PC-9 (cell line): Measurements from ENCODE around the gene RPL28. TPM values are rescaled to one million over a fixed set of nuclear protein-coding genes. Genes with fewer than 3 reads are reported as not detected.

Experiments
- BruUV-seq: library from RNA; stranded (reverse); fragments of 400-500 nt; replicated peaks from 2 replicates; lab custom pipeline; 2021; lab: Mats Ljungman, UMichigan
- CTCF ChIA-PET: fragments of 300-600 bp; sonication (Branson Sonifier 250); formaldehyde crosslinking; loops from one replicate; lab custom pipeline; 2022; ENCODE audit warnings: antibody characterized with exemption; lab: Charles Lee
- POLR2A ChIA-PET: fragments of 300-600 bp; sonication (Branson Sonifier 250); formaldehyde crosslinking; loops from one replicate; lab custom pipeline; 2022; ENCODE audit warnings: antibody characterized with exemption; ENCODE audit not compliant: unreplicated experiment; lab: Charles Lee
- DNase-seq, 2 experiments: peaks; one replicate each; pipeline versions ENCODE4 v3.0.0 to v3.0.0-alpha.2; 2015 to 2022; ENCODE audit warnings: mixed read lengths in 1 of 2
- H2AFZ ChIP-seq: fragments of 200-600 bp; sonication (generic); 2 replicates; pipeline ENCODE4 v1.8.1; 2017; ENCODE audit warnings: antibody characterized with exemption
- H3F3A ChIP-seq: fragments of 200-600 bp; sonication (generic); 2 replicates; pipeline ENCODE4 v1.8.1; 2017; ENCODE audit warnings: antibody characterized with exemption, mild to moderate bottlenecking, low read depth; ENCODE audit not compliant: insufficient read depth
- H3K27ac ChIP-seq: fragments of 200-600 bp; sonication (generic); 2 replicates; pipeline ENCODE4 v1.6.1; 2016; ENCODE audit warnings: mixed run types
- H3K27me3 ChIP-seq: fragments of 200-600 bp; sonication (generic); 2 replicates; pipeline ENCODE4 v1.6.1; 2016; ENCODE audit warnings: low read depth, mixed run types; ENCODE audit not compliant: insufficient read depth
- H3K36me3 ChIP-seq: fragments of 200-600 bp; sonication (generic); 2 replicates; pipeline ENCODE4 v1.6.1; 2016; ENCODE audit warnings: low read depth, mixed run types
- H3K4me1 ChIP-seq: fragments of 200-600 bp; sonication (generic); replicated peaks from 2 replicates; pipeline ENCODE4 v1.6.1; 2016; ENCODE audit warnings: mixed run types; ENCODE audit not compliant: insufficient read depth
- H3K4me2 ChIP-seq: fragments of 200-600 bp; sonication (generic); 2 replicates; pipeline ENCODE4 v1.6.1; 2017; ENCODE audit warnings: mixed run types
- H3K4me3 ChIP-seq: fragments of 200-600 bp; sonication (generic); 2 replicates; pipeline ENCODE4 v1.6.1; 2016; ENCODE audit warnings: mixed run types
- H3K79me2 ChIP-seq: fragments of 200-600 bp; sonication (generic); 2 replicates; pipeline ENCODE4 v1.6.1; 2017; ENCODE audit warnings: low read depth, mixed run types
- H3K9me2 ChIP-seq: fragments of 200-600 bp; sonication (generic); 2 replicates; pipeline ENCODE4 v1.8.1; 2017; ENCODE audit warnings: mild to moderate bottlenecking; ENCODE audit not compliant: insufficient read depth
- H3K9me3 ChIP-seq: fragments of 200-600 bp; sonication (generic); 2 replicates; pipeline ENCODE4 v1.8.1; 2016; ENCODE audit warnings: low read depth; ENCODE audit not compliant: insufficient read depth
- H4K20me1 ChIP-seq: fragments of 200-600 bp; sonication (generic); 2 replicates; pipeline ENCODE4 v1.8.1; 2017; ENCODE audit not compliant: insufficient read depth
- EZH2 ChIP-seq: fragments of 200-600 bp; sonication (generic); IDR thresholded peaks from 2 replicates; pipeline ENCODE4 v1.8.0; 2017; ENCODE audit warnings: antibody characterized with exemption, low read depth
- intact Hi-C: fragments of 100-400 bp; cut with micrococcal nuclease; formaldehyde crosslinking; loops from one replicate; pipeline ENCODE4 v1.10.0; 2022; ENCODE audit not compliant: unreplicated experiment
- total RNA-seq: library from RNA; stranded (reverse); gene quantifications from 2 replicates; pipeline ENCODE4 v1.2.3, GENCODE V29; 2021
- TF ChIP-seq, protein P1 (sequence below): fragments of 200-600 bp; sonication (generic); conservative IDR thresholded peaks from 2 replicates; pipeline ENCODE4 v1.6.1; 2017; ENCODE audit warnings: mixed run types, antibody characterized with exemption, mild to moderate bottlenecking, moderate library complexity

Gene RPL28
- total RNA-seq, 1 experiment from 2014 or later = 2,433 TPM

- no TSS peak for BruUV-seq
- Histone ChIP-seq H3K27ac (no peak overlapping the region), H3K4me1 (peaks cover 32% of the 10 kb centered on the region), H3K4me2 (no peak overlapping the region), H3K9me3 (no peaks in the 10 kb centered on the region), H2AFZ (no peak overlapping the region), H3K4me3 (no peak overlapping the region), H4K20me1 (peaks cover 13% of the 10 kb centered on the region), H3K27me3 (no peaks in the 10 kb centered on the region), H3K9me2 (no peaks in the 10 kb centered on the region), H3F3A (peaks cover 13% of the 10 kb centered on the region; the same call in 1 of the 2 replicates), H3K79me2 (peaks cover 5% of the 10 kb centered on the region), H3K36me3 (0 out of 2 replicates have a peak, but pooled peaks cover 5% of the 10 kb centered on the region)
- DNase-seq = no peak
- intact Hi-C loops = no loop called here
- CTCF ChIA-PET = interaction anchor here (0.6 kb wide), 2 partner anchors 54 to 187 kb away, joined by 3 to 4 read pairs; no protein-coding TSS in a partner anchor
- POLR2A ChIA-PET = no interaction called here
- TF ChIP-seq, protein P1, sequence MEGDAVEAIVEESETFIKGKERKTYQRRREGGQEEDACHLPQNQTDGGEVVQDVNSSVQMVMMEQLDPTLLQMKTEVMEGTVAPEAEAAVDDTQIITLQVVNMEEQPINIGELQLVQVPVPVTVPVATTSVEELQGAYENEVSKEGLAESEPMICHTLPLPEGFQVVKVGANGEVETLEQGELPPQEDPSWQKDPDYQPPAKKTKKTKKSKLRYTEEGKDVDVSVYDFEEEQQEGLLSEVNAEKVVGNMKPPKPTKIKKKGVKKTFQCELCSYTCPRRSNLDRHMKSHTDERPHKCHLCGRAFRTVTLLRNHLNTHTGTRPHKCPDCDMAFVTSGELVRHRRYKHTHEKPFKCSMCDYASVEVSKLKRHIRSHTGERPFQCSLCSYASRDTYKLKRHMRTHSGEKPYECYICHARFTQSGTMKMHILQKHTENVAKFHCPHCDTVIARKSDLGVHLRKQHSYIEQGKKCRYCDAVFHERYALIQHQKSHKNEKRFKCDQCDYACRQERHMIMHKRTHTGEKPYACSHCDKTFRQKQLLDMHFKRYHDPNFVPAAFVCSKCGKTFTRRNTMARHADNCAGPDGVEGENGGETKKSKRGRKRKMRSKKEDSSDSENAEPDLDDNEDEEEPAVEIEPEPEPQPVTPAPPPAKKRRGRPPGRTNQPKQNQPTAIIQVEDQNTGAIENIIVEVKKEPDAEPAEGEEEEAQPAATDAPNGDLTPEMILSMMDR = no peak
- no peak for TF ChIP-seq EZH2
Measured at GRCh38 chr19:55346725-55347441, 38.8 kb upstream of the RPL28 start.

- intact Hi-C loops = no loop called here
- Histone ChIP-seq H3K9me3 (no peaks in the 10 kb centered on the region), H3K79me2 (no peaks in the 10 kb centered on the region), H3K27ac (no peak overlapping the region), H3F3A (peaks cover 16% of the 10 kb centered on the region; the same call in 1 of the 2 replicates), H3K4me2 (no peak overlapping the region), H3K4me1 (peaks cover 37% of the 10 kb centered on the region), H3K27me3 (no peaks in the 10 kb centered on the region), H3K9me2 (no peaks in the 10 kb centered on the region), H2AFZ (no peak overlapping the region), H3K4me3 (no peak overlapping the region), H3K36me3 (0 out of 2 replicates have a peak, but pooled peaks cover 5% of the 10 kb centered on the region), H4K20me1 (peaks cover 7% of the 10 kb centered on the region; the same call in 1 of the 2 replicates)
- TF ChIP-seq, protein P1 = no peak
- no peak for TF ChIP-seq EZH2
- CTCF ChIA-PET = interaction anchor here (0.6 kb wide), 1 partner anchor 187 kb away, joined by 3 read pairs; no protein-coding TSS in a partner anchor
- no peak for DNase-seq
- POLR2A ChIA-PET = no interaction called here
- BruUV-seq = no TSS peak
Measured at GRCh38 chr19:55347442-55348009, 38.2 kb upstream of the RPL28 start.

GRCh38 chr19:55348317-55349034, 37.3 kb upstream of the RPL28 start:
- H3K27ac ChIP-seq = no peak overlapping the region
- peaks cover 47% of the 10 kb centered on the region for H3K4me1 ChIP-seq
- no peaks in the 10 kb centered on the region for H3K9me2 ChIP-seq
- DNase-seq = no peak
- no peaks in the 10 kb centered on the region for H3K9me3 ChIP-seq
- H3K4me3 ChIP-seq = no peak overlapping the region
- CTCF ChIA-PET = no interaction called here
- H3K79me2 ChIP-seq = no peaks in the 10 kb centered on the region
- H2AFZ ChIP-seq = no peak overlapping the region
- no TSS peak for BruUV-seq
- H4K20me1 ChIP-seq = peaks cover 7% of the 10 kb centered on the region; the same call in 1 of the 2 replicates
- no peaks in the 10 kb centered on the region for H3K27me3 ChIP-seq
- H3K4me2 ChIP-seq = no peak overlapping the region
- H3K36me3 ChIP-seq = 0 out of 2 replicates have a peak, but pooled peaks cover 3% of the 10 kb centered on the region
- TF ChIP-seq, protein P1 = no peak
- TF ChIP-seq EZH2 = no peak
- peaks cover 26% of the 10 kb centered on the region; the same call in 1 of the 2 replicates for H3F3A ChIP-seq
- intact Hi-C loops = no loop called here
- POLR2A ChIA-PET = interaction anchor here (0.8 kb wide), 1 partner anchor 29 kb away, joined by 9 read pairs; no protein-coding TSS in a partner anchor
